PC-3 (cell line): ENCODE data around the gene FMNL2. TPM values are rescaled to one million over a fixed set of nuclear protein-coding genes. Genes with fewer than 3 reads are reported as not detected.

Source experiments
- ATAC-seq: fragments of 200-7000 bp; cut with Tn5 transposase; 2 replicates; pipeline ENCODE4 v1.9.1; 2020; ENCODE audit warnings: mild to moderate bottlenecking, moderate library complexity
- BruUV-seq: library from RNA; stranded (reverse); fragments of 400-500 nt; replicated peaks from 2 replicates; lab custom pipeline; 2021; lab: Mats Ljungman, UMichigan
- CTCF ChIA-PET: fragments of 300-600 bp; sonication (Branson Sonifier 250); formaldehyde crosslinking; loops from one replicate; lab custom pipeline; 2022; ENCODE audit warnings: antibody characterized with exemption; lab: Charles Lee
- POLR2A ChIA-PET: fragments of 300-600 bp; sonication (Branson Sonifier 250); formaldehyde crosslinking; loops from one replicate; lab custom pipeline; 2022; ENCODE audit warnings: antibody characterized with exemption; ENCODE audit not compliant: unreplicated experiment; lab: Charles Lee
- DNase-seq: peaks from one replicate; pipeline ENCODE4 v3.0.0-alpha.2; 2015
- H2AFZ ChIP-seq: fragments of 300-600 bp; sonication (generic); 2 replicates; pipeline ENCODE4 v1.6.0; 2016; ENCODE audit warnings: antibody characterized with exemption, low read length
- H3F3A ChIP-seq: fragments of 300-600 bp; sonication (generic); one replicate; pipeline ENCODE4 v1.6.0; 2017; ENCODE audit warnings: antibody characterized with exemption, low read length, control low read depth, mild to moderate bottlenecking; ENCODE audit not compliant: unreplicated experiment
- H3K27ac ChIP-seq: fragments of 300-600 bp; sonication (generic); 2 replicates; pipeline ENCODE4 v1.5.1; 2016; ENCODE audit warnings: mild to moderate bottlenecking, low read length
- H3K27me3 ChIP-seq: fragments of 300-600 bp; sonication (generic); 2 replicates; pipeline ENCODE4 v1.6.1; 2016; ENCODE audit warnings: low read length, mixed read lengths
- H3K36me3 ChIP-seq: fragments of 300-600 bp; sonication (generic); 2 replicates; pipeline ENCODE4 v1.6.1; 2016; ENCODE audit warnings: low read depth, mixed run types, low read length, mixed read lengths
- H3K4me1 ChIP-seq: fragments of 300-600 bp; sonication (generic); 2 replicates; pipeline ENCODE4 v1.5.1; 2016; ENCODE audit warnings: low read length; ENCODE audit not compliant: insufficient read depth
- H3K4me2 ChIP-seq: fragments of 300-600 bp; sonication (generic); 2 replicates; pipeline ENCODE4 v1.6.0; 2016; ENCODE audit warnings: low read length
- H3K4me3 ChIP-seq: fragments of 300-600 bp; sonication (generic); 2 replicates; pipeline ENCODE4 v1.5.1; 2016; ENCODE audit warnings: mild to moderate bottlenecking, low read length, mixed read lengths
- H3K79me2 ChIP-seq: fragments of 300-600 bp; sonication (generic); 2 replicates; pipeline ENCODE4 v1.6.1; 2017; ENCODE audit warnings: low read length, mixed read lengths
- H3K9ac ChIP-seq: fragments of 300-600 bp; sonication (generic); 2 replicates; pipeline ENCODE4 v1.6.0; 2016; ENCODE audit warnings: mild to moderate bottlenecking, low read length
- H3K9me2 ChIP-seq: fragments of 300-600 bp; sonication (generic); replicated peaks from 2 replicates; pipeline ENCODE4 v1.6.1; 2016; ENCODE audit warnings: mixed run types, low read length, mixed read lengths
- H3K9me3 ChIP-seq: fragments of 300-600 bp; sonication (generic); 2 replicates; pipeline ENCODE4 v1.6.1; 2016; ENCODE audit warnings: low read length, mixed read lengths
- H4K20me1 ChIP-seq: fragments of 300-600 bp; sonication (generic); 2 replicates; pipeline ENCODE4 v1.6.1; 2016; ENCODE audit warnings: low read length, mixed read lengths
- EZH2 ChIP-seq: fragments of 300-600 bp; sonication (generic); IDR thresholded peaks from one replicate; pipeline ENCODE4 v1.6.1; 2017; ENCODE audit warnings: antibody characterized with exemption, mild to moderate bottlenecking, low read length; ENCODE audit not compliant: unreplicated experiment
- EZH2phosphoT487 ChIP-seq: fragments of 300-600 bp; sonication (generic); IDR thresholded peaks from 2 replicates; pipeline ENCODE4 v1.6.1; 2018; ENCODE audit warnings: mild to moderate bottlenecking, antibody characterized with exemption, low read length, borderline replicate concordance
- intact Hi-C: fragments of 100-400 bp; cut with micrococcal nuclease; formaldehyde crosslinking; loops from 2 replicates; pipeline ENCODE4 v1.9.0; 2023
- total RNA-seq: library from RNA; depleted of rRNA; stranded (reverse); fragments of >200 nt; gene quantifications from 2 replicates; pipeline ENCODE4 v1.2.3, GENCODE V29; 2014
- TF ChIP-seq, protein P1 (sequence below): fragments of 300-600 bp; sonication (generic); conservative IDR thresholded peaks from 2 replicates; pipeline ENCODE4 v1.5.1; 2017; ENCODE audit warnings: antibody characterized with exemption, low read depth, mild to moderate bottlenecking, low read length

Gene FMNL2
- total RNA-seq, 1 experiment from 2014 or later, result 15.8 TPM

DNA sequence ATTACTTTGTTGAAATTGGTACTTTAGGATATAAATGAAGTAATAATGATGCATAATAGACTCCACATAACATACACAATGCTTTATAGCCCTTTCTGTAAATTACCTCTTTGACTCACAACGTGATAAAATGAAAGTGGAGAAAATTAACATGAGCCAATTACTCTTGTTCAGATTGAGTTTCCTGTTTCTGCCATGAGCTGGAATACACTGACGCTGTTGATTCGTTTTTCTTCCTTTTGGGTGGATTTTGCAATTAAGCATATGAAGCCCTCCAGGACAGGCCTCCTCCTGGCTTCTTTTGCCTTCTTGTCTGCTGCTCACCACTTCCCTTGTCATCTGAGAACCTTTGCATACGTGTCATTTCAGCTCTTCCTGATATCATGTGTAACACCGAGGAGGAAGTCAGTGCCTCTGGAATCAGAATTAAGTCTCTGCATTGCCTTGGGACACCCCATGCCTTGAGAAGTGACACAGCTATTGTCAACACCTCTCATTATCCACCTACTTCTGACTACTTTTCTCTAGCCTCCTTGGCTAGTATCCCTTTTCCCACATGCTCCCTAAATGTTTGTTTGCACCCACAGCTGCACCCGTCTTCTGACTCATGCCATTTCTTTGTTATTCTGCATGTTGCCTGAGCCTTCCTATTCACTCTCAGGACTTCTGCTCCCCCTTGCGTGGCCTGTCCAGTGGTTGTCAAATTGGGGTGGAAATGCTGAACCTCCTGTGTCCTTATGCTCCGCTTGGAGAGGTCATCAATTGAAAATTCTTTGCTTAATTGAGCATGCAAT, 134.1 kb downstream of the FMNL2 start:
- intact Hi-C loops, result no loop called here
- no peak overlapping the region for H3K4me3 ChIP-seq

DNA sequence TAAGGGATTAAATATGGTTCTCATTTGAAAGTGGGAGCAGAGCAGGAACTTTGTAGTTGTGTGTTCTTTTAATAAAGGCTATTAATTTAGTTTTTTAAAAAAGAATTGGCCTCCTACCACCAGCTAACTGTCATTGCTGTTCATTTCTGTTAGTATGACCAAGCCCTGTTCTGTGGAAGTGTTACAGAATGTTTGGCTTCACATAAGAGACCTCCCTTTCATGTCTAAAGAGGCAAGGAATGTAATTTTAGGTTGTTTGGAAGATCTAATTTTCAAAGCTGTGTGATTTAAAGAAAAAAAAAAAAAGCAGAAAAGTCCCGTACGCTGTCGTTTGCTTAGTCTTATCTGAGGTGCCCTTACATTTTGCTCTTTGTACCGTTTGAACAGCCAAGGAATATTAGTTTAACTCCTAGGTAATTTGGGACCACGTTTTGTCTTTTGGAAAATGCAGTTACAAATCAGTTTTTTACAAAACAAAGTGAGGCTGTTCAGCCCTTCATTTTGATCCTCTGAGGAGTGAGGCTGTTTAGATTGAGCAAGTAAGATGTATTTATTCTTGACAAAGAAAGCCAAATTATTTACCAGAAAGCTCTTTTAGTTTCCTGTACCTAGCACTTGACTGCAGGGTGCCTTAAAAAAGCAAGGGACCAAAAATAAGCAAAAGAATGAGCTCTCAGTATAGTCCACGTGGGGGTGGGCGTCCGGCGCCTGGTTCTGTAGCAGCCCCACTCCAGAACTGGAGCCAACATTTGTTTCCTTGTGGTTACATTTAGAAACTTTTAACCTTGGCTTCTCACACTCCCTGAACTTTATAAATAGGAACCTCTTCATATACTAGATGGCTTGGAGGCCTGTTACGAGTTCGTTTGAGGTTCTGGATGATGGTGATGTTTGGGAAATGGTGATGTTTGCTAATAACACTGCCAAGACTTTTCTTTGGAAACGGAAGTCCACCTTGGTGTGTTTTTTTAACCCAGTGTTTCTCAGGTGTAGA, 136.2 kb downstream of the FMNL2 start:
- Histone ChIP-seq H3K9me3 (no peaks in the 10 kb centered on the region), H3K27me3 (no peaks in the 10 kb centered on the region), H3K4me1 (peaks cover 53% of the 10 kb centered on the region), H3K9ac (no peak overlapping the region), H3K4me2 (no peak overlapping the region), H3K27ac (no peak overlapping the region), H3K79me2 (peaks cover 80% of the 10 kb centered on the region), H3F3A (no peaks in the 10 kb centered on the region), H3K36me3 (no peaks in the 10 kb centered on the region), H3K4me3 (no peak overlapping the region), H4K20me1 (peaks cover 13% of the 10 kb centered on the region), H2AFZ (no peak overlapping the region), H3K9me2 (no peaks in the 10 kb centered on the region)
- intact Hi-C loops, result loop anchor here (5.0 kb wide), 1 partner anchor 101 kb away; no protein-coding TSS in a partner anchor
- TF ChIP-seq EZH2 (no peak), EZH2phosphoT487 (no peak)
- TF ChIP-seq, protein P1, sequence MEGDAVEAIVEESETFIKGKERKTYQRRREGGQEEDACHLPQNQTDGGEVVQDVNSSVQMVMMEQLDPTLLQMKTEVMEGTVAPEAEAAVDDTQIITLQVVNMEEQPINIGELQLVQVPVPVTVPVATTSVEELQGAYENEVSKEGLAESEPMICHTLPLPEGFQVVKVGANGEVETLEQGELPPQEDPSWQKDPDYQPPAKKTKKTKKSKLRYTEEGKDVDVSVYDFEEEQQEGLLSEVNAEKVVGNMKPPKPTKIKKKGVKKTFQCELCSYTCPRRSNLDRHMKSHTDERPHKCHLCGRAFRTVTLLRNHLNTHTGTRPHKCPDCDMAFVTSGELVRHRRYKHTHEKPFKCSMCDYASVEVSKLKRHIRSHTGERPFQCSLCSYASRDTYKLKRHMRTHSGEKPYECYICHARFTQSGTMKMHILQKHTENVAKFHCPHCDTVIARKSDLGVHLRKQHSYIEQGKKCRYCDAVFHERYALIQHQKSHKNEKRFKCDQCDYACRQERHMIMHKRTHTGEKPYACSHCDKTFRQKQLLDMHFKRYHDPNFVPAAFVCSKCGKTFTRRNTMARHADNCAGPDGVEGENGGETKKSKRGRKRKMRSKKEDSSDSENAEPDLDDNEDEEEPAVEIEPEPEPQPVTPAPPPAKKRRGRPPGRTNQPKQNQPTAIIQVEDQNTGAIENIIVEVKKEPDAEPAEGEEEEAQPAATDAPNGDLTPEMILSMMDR, result no peak
- ATAC-seq (no peak), DNase-seq (no peak)
- no TSS peak for BruUV-seq
- POLR2A ChIA-PET, result no interaction called here
- CTCF ChIA-PET, result no interaction called here

More for the DNA sequence above, 134.1 kb downstream of the FMNL2 start:
- Histone ChIP-seq H4K20me1 (peaks cover 13% of the 10 kb centered on the region), H3K27ac (peak overlapping the region; percentile 12; the same call in 1 of the 2 replicates), H3K4me2 (peak overlapping the region; percentile 34), H3K79me2 (peaks cover 63% of the 10 kb centered on the region), H3K27me3 (no peaks in the 10 kb centered on the region), H3K9ac (no peak overlapping the region), H3K36me3 (no peaks in the 10 kb centered on the region), H3K9me2 (no peaks in the 10 kb centered on the region), H3K4me1 (peaks cover 50% of the 10 kb centered on the region), H3F3A (no peaks in the 10 kb centered on the region), H3K9me3 (no peaks in the 10 kb centered on the region), H2AFZ (no peak overlapping the region; the same call in 1 of the 2 replicates)
- CTCF ChIA-PET, result no interaction called here
- BruUV-seq, result no TSS peak
- POLR2A ChIA-PET, result no interaction called here
- peak; percentile 29 for ATAC-seq
- no peak for TF ChIP-seq EZH2phosphoT487
- no peak for TF ChIP-seq EZH2
- TF ChIP-seq, protein P1, result 0 out of 2 replicates have a peak, but pooled peaks have one; percentile 8
- peak; percentile 35 for DNase-seq
